GM21447 (cell line): ENCODE results near the gene SCN8A.

Experiments used
- ATAC-seq: cut with Tn5 transposase; IDR thresholded peaks from one replicate; pipeline ENCODE4 v1.9.1; 2021; ENCODE audit not compliant: unreplicated experiment

Gene SCN8A

DNA sequence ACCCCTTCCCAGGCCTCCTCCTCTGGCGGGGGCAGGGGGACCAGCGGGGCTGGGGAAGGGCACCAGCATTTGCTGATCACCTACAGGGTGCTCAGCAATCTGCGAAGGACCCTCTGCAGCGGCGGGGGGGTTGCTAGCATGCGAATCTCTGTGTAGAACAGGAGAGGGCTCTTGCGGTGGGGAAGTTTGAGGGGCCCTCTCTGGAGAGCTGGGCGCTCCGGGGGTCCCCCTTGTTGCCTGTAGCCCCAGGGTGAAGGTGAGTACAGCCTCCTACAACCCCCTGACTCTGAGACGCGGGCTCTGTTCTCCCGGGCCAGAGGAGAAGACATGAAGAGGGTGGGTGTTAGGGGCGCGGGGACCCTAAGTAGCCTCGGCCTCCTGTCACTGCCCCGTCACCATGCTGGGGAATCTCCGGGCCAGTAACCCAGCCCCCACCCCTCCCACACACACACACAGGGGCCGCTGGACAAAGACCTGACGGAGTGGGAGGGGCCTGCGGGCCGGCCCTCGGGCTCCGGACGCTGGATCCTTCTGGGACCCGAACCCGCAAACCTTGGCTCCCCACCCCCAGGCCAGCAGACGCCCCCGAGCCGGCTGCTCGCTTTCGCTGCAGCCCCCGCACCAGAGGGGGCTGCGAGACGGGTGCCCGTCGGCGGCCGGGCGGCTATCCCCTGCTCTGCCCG, 256.8 kb downstream of the SCN8A start:
- ATAC-seq, result no peak

DNA sequence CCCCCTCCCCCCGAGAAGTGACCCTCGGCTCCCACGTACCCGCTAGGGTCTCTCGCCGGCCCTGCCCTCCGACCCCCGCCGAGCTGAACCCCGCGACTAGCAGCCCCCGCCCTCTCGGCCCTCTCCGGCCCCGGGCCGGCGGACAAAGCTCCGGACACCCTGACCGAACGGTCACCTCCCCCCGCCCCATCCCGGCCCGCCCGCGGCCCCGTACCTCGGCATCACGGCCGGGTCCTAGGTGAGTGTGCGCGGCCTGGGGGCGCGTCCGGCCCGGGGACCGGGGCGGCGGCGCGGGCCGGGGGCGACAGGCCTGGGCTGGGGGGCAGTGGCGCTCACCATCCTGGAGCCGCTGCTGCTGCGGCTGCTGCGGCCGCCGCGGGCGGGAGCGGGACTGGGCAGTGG, 257.3 kb downstream of the SCN8A start, which contains the start of gene FIGNL2:
FIGNL2 (minus strand) TSS at position 393 of the 402 bp plus-strand sequence. CDS start 26,305 bp downstream, outside the sequence.
- ATAC-seq, result no peak

DNA sequence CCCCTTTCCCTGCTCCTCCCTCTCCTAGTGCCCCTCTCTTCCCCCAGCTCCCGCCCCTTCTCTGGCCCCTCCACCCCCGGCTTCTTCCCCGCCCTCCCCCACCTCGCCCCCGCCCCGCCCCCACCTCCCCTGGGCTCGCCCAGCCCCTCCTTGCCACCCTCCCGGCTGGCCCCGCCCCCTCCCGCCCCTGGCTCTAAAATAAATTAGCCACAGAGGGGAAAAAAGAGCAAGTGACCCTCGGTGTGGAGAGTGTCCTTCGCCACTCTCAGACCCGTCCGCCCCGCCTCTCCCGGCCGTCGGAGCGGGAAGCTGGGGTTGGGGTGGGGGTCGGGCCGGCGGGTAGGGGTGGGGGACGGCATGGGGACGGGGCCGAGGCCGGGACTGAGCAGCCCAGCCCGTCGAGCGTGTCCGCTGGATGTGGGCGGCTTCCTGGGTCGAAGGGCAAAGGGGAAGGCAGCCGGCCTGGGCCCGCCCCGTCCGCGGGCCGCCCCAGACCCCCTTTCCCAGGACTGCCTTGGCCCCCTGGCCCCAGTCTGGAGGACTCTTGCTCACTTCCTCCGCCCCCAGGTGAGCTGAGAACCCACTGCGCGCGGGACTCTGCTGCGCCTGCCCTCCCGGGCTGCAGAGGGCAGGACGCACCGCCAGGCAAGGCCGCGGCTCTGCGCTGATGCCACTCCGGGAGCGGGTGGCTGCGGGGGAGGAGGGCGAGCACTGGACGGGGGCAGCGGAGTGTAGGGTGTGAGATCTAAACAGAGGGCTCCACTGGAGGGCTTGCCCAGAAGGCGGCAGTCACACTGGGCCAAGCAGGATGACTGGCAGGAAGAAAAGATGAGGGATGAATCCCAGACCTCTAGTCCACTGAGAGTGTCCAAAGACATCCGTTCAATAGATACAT, 258.1 kb downstream of the SCN8A start:
- no peak for ATAC-seq

DNA sequence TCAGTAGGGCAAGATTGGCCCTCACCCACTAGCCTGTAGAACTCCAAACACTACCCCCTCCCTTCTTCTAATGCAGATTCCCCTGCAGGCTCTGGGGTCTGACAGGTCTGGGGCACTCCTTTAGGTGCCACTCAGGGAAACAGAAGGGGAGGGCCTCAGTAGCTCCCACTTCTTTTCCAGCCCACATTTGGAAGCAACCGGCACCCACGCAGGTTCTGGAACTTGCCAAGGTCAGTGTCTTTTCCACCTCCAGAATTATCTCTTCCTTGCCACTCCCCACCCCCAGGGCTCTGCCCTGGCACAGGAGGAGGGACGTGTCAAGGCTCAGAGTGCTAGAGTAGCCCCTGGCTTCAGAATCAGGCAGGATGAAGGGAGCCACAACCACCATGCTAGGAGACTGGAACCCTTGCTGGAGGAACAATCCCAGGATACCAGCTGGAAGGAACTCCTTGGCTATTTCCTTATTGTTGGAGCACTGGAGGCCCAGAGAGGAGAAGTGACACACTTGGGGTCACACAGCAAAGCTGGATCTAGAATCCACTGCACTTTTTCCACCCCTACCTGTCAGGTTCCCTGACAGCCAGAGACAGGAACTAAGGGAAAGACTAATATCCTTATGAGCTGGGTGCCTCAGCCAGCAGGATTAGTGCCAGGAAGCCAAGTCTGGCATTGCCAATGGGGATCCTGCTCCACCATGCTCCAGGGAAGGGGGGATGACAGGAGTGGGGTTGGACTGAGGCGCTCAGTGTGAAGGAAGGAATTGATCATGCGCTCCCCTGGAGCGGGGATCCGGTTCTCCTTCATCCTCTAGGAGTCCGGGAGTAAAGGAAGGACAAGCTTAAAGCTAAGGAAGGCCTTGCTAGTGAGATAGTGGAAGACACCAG, 259.3 kb downstream of the SCN8A start:
- no peak for ATAC-seq

DNA sequence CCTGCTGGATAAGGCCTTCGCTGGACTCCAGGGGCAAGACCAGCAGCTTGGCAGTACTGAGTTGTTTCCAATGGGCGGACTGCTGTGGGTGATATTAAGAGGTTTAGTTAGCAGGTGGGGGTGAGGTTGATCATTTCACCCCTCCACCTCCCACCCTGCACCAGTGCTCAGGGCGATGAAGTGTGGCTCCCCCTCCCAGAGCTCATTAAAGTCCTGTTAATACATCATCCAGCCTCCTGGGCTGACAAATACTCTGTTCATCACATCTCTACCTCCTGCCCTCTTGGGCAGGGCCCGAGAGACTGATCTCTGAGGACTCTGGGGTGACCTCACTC, 259.9 kb downstream of the SCN8A start:
- no peak for ATAC-seq

DNA sequence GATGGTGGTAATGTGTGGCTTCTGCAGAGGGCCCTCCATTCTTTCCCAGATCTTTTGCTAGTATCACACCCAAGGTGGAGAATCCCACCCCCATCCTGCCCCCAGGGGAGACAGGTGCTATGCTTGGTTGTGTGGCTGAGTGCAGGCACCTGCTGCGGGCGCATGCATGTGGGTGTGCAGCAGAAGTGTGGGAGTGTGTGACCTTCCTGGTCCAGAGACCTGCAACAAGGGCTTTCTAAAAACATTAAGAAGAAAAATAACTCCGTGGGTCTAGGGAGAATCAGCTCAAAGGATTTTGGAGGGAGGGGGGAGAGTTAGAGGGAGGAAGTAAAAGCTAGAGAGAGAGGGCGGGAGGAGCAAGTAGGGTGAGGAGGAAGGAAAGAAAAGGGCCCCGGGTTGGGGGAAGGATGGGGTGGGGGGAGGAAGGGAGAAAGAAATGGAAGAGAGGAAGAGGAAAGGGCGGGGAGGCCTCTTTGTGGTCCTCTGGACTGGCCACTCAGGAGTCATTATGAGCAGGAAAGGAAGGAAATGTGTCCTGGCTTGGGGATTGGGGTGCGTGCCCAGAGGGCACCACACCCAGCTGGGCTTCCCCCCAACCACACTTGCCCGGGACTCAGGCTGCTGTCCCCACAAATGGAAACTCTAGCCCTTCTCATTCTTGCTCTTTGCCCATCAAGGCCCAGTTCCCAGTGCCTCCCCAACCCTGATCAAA, 260.5 kb downstream of the SCN8A start:
- no peak for ATAC-seq

DNA sequence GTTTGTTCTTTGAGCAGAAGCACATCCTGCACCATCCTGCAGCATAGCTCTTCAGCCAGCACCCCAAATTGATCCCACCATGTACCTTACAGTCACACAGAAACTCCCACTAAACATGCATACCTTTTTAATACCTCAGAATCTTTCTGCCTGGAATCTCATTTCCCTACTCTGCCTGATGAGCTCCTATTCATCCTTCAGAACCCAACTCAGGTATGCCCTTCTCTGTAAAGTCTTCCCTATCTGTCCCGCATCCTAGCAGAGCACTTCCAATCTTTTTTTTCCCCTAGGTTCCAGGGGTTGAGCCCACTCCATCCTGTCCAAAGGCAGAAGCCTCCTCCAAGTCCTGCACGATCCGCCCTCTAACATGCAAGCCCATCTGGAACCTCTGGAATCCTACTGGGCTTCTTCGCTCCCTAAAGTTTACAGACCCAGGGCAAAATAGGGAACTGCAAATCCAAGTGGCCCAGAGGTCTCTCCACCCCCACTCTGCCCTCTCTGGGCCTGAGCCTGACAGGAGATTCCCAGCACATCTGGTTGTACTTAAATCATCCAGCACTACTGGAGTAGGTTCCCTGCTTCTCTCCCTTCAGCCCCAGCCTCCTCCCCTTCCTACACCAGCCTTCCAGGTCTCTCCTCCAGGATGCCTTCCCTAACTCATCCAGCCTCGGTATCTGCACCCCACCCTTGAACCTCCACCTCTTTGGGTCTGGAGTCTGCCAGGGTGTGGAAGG, 261.5 kb downstream of the SCN8A start:
- ATAC-seq, result no peak

DNA sequence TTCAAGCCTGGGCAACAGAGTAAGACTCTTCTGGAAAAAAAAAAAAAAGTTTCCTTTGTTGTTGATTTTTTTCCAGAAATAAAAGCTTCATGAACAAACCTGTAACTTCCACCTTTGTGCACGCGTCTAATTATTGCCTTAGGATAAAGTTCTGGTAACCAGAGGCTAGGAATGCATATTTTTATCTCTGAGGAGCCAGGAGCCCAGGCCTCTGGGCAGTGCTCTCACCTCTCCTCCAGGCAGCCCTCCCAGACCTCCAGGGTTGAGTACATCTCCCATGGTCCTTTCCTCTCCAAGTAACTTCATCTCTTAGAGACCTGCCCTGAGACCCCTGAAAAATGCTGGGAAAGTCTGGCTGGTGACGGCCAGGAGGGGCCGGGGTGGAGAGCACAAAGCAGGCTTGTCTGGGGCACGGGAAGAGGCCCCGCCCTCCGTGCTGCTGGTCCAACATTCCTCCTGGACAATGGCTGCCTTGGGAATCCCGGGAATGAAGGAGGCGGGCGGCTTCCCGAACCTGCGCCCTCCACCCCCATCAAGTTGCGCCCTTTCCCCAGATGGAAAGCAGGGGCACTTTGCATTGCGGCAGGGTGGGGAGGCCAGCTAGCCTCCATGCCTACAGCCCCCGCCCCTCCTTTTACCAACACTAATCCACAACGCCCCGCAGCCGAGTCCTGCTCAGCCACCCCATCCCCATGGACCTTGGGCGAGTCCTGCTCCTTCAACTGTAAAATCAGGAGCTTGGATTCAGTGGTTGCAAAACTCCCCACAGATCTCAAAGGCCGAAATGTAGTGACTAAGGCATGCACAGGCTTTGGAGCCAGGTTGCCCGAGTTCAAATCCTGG, 264.8 kb downstream of the SCN8A start:
- ATAC-seq, result no peak

DNA sequence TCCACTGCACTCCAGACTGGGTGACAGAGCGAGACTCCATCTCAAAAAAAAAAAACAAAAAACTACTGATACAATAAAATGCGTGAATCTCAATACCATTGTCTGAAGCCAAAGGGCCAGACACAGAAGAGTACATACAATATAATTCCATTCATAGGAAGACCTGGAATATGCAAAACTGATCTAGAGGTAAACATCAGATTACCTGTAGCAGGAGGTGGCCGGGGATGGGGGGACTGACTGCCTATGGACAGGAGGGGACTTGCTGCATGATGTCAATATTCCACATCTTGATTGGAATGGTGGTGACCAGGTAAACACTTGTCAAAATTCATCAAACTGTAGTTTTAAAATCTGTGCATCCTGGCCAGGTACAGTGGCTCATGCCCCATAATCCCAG, 270.0 kb downstream of the SCN8A start:
- no peak for ATAC-seq
